Stimulated activated CD8-positive, alpha-beta memory T cell treated with anti-CD3 and anti-CD28 coated beads, Interleukin-4, amount 100 ng/mL, for 4 hours (primary cell): ENCODE results near the gene FBXO24.

Experiments used
- DNase-seq, 2 donors: peaks; one replicate each; pipeline ENCODE4 v3.0.0-alpha.2; 2020; ENCODE audit warnings: low read depth in 2 of 2, low spot score in 1 of 2

FBXO24 gene

DNA sequence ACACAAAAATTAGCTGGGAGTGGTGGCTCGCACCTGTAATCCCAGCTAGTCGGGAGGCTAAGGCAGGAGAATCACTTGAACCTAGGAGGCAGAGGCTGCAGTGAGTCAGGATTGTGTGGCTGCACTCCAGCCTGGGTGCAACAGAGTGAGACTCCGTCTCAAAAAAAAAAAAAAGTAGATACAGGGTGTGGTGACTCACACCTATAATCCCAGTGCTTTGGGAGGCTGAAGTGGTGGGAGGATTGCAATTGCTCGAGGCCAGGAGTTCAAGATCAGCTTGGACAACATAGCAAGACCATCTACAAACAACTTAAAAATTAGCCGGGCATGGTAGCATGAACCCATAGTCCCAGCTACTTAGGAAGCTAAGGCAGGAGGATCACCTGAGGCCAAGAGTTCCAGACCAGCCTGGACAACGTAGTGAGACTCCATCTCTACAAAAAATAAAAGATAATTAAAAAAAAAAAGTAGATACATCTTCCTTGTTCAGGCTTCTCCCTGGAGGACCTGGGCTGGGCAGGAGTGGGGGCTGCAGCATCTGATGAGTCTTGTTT, 28.3 kb downstream of the FBXO24 start:
- no peak for DNase-seq

DNA sequence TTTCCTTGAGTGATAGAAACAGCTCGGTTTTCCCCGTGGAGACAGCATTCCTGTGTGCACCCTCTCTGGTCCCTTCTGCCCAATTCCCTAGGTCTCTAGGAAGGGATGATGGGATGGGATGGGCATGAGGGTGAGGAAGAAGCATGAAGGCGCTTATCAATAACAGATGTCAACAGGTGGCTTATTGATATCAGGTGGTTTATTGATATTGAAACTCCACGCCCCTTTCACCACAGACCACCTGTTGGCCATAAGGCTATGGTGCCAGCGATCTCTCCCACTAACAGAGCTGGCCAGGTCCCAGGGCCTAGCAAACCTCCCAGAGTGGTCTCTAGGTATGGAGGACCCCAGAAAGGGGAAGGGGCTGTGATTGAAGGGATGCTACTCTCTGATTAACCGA, 34.1 kb downstream of the FBXO24 start:
- DNase-seq, result no peak

DNA sequence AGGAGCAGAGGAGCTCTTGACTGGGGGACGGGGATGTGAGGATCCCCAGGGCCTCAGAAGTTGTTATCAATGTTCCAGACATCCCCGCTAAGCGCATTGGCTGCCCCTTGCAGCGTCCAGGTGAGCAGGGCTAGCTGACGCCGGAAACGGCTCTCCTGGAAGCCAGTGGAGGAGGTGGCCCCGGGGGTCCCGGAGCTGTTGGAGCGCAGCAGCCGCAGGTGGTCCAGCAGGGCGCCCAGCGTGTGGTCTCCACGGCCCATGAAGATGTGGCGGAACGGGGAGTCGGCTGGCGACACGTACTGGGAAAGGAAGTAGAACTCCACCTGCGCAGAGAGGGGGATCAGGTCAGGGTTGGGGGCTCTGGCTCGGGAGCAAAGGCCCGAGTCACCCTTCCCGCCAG, 34.7 kb downstream of the FBXO24 start:
- DNase-seq, result no peak

DNA sequence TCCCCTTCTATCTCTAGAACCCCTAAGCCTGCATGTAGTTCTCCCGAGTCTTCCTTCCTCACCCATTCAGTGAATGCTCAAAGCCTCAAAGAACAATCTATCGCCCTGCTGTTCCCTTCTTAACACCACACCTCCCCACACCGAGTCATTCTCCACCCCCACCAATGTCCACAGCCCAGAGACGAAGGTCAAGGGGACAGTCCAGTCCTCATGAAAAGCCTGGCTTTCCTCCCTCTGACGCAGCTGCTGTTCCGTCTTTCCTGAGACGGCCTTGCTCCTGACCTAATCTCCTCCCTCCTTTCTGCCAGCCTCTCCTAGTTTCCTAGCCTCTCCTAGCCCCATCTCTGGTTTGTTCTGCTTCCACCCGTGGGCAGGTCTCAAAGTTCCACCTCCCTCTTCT, 35.4 kb downstream of the FBXO24 start:
- DNase-seq, result no peak

DNA sequence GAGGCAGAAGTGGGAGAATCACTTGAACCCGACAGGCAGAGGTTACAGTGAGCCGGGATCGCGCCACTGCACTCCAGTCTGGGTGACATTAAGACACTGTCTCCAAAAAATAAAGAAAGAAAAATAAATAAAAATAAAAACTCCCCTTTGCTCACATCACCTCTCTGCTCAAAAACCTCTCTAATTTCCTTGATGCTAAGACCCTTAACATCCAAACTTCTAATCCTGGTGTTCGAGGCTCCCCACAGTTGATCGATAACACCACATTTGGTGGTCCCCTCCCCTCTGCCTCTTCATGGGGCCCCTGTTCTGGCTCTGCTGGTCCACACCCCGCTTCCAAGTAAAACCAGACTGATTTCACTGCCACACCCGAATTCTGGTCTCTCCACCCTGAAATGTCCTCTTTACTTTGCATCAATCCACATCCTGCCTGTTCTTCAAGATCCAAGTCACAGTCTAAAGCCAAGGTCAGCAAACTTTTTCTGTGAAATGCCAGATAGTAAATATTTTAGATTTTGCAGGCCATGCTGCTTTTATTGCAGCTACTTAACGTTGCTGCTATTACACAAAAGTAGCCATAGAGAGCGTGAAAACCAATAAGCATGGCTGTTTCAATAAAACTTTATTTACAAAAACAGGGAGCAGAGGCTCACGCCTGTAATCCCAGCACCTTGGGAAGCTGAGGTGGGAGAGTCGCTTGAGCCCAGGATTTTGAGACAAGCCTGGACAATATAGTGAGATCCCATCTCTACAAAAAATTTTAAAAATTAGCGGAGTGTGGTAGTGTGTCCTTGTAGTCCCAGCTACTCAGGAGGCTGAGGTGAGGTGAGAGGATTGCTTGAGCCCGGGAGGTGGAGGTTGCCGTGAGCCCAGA, 38.1 kb downstream of the FBXO24 start:
- DNase-seq, result no peak

DNA sequence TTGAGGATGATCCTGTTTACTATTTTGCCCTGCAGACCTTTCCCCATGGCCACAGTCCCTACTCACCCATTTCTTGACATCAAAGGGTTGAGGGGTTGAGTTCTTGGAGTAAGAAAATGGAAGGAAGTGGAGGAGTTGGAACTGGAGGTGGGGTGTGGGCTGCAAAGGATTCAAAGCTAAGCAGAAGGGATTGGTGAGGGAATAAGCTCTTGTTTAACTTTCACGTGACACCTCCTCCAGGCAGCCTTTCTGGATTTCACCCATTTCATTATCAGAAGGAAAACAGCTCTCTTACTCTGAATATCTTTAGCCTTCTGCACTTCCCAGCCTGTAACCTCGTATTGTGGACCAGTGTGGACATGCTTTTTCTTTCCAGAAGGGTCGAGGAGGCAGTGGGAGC, 39.9 kb downstream of the FBXO24 start:
- DNase-seq, result no peak

DNA sequence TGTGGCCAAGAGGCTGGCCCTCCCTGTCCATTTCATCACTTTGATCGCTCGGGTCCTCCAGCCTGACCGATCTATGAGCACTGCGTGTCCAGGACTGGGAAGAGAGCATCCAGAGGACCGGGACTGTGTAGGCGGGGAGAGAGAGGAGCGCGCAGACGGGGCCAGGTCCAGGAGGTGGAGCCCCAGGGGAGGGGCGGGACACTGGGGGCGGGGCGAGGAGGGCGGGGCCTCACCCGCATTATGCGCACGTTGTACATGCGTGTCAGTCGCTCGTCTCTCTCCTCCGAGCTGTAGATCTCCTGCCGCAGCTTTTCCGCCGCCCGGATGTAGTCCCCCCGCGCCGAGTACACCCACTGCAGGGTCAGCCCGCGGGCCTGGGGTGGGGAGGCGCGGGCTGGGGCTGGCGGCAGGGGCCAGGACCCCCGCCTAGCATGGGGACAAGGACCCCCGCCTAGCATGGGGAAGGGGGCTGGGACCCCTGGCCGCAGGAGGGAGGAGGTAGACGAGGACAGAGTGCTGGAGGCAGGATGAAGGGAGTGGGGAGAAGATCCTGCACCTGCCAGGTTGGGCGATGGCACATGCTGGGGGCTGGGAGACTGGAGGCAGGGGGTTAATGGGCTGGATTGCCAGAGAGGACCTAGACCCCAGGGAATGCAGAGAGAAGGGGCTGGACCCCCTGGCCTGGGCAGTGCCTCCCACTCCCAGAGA, 40.6 kb downstream of the FBXO24 start:
- peak; percentile 80 to 82 for DNase-seq

DNA sequence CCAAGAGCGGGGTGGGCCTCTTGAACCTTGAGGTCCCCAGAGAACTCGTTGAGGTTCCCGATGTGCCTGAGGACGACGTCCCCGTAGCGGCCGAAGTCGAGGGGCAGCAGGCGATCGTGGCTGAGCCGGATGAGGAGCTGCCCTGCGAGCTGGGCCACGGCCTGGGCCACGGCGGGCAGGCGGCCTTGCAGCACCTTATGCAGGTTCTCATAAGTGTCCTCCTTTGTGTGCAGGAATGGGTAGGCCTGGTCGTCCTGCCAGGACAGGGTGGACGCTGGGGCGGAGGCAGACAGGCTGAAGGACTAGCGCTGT, 41.1 kb downstream of the FBXO24 start:
- no peak for DNase-seq

DNA sequence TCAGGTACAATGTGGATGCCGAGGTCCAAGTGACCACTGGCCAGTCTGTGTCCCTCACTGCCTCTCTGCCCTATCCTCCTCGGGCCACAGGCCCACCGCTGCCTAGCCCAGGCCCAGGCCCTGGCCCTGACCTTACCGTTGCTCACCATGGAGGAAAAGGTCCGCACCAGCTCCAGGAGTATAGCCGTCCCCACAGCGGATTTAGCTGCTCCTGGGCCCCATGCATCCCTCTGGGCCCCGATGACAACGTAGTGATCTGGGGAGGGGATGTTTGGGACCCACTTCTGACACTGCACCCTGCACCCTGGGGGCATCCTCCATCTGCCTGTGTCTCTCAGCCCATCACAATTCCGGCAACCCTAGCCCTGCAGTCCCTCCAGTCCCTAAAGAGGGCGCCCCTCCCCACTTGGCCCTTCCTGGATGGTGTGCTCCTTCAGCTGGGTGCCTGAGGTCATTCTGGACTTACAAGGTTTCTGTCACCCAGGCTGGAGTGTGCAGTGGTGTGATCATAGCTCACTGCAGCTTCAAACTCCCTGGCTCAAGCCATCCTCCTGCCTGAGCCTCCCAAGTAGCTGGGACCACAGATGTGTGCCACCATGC, 43.1 kb downstream of the FBXO24 start:
- no peak for DNase-seq

DNA sequence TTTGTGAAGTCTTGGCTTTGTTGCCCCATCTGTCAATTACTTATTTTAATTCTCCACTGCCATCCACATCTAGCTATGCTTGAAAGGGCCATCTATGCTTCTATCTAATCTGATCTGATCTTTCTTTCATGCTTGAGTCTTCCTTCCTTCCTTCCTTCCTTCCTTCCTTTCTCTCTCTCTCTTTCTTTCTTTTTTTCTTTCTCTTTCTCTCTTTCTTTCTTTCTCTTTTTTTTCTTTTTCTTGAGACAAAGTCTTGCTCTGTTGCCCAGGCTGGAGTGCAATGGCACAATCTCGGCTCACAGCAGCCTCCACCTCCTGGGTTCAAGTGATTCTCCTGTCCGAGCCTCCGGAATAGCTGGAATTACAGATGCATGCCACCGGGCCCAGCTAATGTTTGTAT, 43.9 kb downstream of the FBXO24 start:
- DNase-seq, result no peak

DNA sequence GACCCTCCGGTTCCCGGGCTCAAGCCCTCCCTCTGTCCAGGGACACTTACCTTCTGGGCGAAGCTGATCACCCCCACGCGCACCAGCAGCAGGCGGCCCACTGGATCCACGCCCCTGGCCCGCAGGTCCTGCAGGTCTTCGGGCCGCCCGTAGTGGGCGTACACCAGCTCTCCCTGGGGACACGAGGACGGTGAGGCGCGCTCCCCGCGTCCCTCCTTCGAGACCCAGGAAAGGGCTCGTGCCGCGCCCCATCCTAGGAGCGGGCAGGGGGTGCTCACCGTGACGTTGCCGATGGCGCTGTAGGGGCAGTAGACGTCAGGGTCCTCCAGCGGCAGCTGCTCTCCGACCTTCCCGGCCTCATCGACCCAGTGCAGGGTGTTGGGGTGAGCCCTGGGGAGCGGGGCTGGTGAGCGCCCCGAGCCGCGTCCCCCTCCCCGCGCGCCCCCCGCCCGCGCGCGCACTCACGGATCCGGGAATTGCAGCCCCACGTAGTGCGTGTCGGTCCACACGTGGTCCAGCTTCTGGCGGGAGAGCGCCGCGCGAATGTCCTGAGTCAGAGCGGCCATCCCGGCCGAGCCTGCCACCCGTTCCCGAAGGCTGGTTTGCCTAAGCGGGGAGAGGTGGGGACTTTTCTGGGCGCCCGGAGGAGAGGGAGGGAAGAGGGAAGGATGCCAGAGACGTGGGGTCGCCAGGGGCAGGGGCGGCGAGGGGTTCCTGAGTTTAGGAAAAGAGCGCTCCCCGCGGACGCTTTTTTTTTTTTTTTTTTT, 47.0 kb downstream of the FBXO24 start:
- peak in 1 of 2 donors; percentile 31 for DNase-seq

DNA sequence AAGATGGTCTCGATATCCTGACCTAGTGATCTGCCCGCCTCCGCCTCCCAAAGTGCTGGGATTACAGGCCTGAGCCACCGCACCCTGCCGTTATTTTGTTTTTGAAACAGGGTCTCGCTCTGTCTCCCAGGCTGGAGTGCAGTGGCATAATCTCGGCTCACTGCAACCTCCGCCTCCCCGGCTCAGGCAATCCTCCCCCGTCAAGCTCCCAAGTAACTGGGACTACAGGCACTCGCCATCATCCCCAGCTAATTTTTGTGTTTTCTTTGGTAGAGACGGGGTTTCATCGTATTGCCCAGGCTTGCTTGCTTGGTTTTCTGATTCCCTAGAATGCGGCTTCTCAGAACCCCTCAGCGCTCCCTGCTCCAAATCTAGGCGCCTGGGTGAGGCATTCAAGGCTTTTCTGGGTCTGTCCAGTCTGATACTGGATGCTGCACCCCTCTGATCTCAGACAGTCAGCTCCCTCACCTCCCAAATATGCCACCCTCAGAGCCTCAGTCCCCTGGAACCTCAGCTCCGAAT, 53.9 kb downstream of the FBXO24 start:
- DNase-seq, result no peak

DNA sequence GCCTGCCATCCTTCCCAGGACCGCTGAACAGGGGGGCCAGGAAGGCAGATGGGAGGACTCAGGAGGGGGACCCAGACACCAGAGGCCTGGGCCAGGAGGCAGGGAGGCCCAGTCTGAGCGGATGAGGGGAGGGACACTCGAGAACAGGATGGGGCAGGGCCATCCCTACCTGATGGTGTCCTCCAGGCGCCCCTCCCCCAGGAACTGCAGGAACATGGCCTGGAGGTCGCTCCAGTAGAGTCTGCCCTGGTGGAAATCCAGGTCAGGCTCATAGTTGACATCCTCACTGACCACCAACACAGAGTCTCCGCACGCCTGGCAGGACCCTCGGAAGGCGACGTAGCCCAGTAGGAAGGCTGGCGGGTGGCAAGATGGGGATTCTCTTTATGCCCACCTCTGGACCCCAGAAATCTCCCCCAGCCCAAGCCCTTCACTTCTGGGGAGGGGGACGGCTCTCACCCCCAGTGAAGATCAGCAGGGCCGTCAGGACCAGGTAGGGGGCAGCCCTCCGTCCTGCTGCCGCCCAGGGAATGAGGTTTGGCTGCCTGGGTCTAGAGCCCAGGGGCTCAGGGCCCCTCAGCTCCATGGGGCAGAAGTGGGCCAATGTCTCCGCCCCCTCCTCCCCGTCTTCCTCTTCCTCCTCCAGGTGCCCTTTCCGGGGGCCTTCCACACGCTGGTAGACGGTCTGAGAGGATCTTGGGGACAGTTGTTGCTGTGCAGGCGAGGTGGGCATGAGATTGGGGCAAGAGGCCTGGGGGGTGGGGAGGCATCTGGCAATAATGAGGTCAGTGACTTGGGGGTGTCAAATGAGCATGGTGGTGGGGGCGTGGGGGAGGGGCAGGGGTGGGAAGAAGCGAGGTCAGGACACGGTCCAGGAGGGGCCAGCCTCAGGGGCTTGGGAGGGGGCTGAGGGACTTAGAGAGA, 54.7 kb downstream of the FBXO24 start:
- no peak for DNase-seq

DNA sequence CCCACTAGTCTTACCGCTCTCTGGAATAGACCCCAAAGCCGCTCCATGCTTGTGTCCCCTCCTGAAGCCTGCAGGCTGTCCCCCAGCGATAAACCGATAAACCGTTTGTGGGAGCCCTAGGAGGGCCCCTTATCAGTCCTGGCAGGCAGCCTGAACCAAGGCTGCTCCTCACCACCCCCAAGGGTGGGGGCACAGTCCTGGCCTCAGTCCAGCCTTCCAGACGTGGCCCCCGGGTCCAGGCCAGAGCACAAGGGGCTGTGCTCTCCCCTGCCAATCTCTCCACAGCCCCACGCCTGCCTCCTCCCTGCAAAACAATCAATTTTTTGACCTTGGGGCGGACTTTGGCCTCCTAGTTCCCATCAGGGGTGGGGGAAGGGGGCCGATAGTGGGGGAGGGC, 55.3 kb downstream of the FBXO24 start, which contains the start of gene TFR2:
Gene TFR2, minus strand, starts transcription at position 90 of the 397 bp plus-strand sequence. Its CDS starts 43 bp downstream, at position 47.
- DNase-seq, result no peak

DNA sequence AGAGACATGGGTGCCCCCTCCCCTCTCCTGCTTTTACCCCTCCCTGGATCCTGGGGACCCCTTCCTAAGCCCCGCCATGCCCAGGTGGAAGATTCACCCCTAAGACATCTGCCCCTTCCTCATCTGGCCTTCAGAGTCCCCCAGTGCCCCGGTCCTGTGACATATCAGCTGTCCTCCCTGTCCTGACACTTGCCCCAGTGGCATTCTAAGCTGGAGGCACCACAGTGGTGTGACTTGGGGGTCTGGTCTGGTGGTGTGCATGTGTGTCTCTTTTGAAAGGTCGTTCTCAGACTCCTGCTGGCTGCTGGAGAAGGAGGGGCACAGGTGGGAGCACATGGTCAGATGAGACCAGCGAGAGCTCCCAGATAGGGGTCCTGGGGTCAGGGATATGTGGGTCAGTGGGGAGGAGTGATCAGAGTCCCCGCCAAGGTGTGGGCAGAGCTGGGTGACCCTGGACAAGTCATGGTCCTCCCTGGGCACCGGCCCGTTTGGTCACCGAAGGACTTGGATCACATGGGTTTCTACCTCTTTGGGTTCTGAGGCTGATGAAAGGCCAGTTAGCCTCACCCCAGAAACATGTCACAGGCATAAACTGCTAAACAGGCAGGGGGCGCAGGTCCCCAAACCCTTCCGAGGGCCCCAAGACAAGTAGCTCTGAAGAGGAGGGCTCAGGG, 55.9 kb downstream of the FBXO24 start:
- no peak for DNase-seq

DNA sequence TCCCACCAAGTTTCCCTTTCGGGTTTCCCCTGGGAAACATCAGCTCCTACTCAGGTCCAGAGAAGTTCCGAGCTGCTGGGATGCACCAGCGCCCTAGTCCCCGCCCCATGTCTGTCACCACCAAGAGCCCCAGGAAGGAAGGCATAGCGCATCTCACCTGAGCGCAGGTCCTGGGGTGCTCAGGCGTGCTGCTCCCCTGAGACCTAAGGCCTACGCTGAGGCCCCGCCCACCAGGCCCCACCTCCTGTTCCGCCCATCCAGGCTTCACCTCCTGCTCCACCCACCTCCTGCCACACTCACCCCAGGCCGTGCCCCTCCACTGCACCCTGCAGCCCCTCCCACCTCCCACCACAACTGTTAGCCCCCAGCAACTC, 56.4 kb downstream of the FBXO24 start:
- no peak for DNase-seq

DNA sequence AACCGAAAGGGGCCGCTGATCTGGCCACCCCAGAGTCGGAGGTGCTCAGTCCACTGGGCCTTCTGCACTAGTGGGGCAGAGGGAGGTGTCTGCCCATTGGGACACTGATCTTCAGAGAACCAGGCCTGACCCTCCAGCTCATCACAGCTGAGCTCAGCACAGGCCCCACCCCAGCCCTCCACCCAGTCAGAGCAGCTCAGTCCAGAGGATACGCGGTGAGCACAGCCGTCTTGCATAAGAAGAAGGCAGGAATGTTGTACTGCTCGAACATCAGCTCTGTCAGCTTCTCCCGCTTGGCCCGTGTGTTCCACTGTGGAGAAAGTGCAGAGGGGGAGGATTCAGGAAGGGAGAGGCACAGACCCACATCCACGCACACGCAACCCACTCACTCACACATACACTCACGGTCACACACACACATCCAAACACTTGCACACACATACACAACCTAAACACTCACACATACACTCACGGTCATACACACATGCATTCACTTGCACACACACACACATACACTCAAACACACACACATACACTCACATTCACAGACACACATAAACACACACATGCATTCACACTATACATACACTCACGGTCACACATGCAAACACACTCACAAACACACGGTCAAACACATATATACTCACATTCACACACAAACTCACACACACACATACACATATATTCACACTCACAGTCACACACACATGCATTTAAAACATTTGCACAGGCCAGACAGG, 63.9 kb downstream of the FBXO24 start:
- no peak for DNase-seq
